ACC112 (cell line): ENCODE results near the gene PC.
"Not testable (repeated sequence)": the region's sequence is repeated elsewhere in the genome, so short reads cannot be mapped to it uniquely, and the experiment has no call there.

Source experiments
- H2AFZ ChIP-seq: fragments of 200-600 bp; sonication (generic); one replicate; pipeline ENCODE4 v1.6.0; 2017; ENCODE audit warnings: antibody characterized with exemption, low read length; ENCODE audit not compliant: unreplicated experiment
- H3K27ac ChIP-seq: fragments of 200-600 bp; sonication (generic); 2 replicates; pipeline ENCODE4 v1.5.1; 2014; ENCODE audit warnings: low read depth, mild to moderate bottlenecking, antibody characterized with exemption, low read length, moderate library complexity
- H3K27me3 ChIP-seq: fragments of 200-600 bp; sonication (generic); 2 replicates; pipeline ENCODE4 v1.6.1; 2014; ENCODE audit warnings: mild to moderate bottlenecking, antibody characterized with exemption, low read length, moderate library complexity, mixed read lengths; ENCODE audit not compliant: insufficient read depth
- H3K36me3 ChIP-seq: fragments of 200-600 bp; sonication (generic); 2 replicates; pipeline ENCODE4 v1.6.1; 2016; ENCODE audit warnings: mild to moderate bottlenecking, antibody characterized with exemption, low read length, moderate library complexity, mixed read lengths; ENCODE audit not compliant: insufficient read depth
- H3K4me1 ChIP-seq: fragments of 200-600 bp; sonication (generic); one replicate; pipeline ENCODE4 v1.6.1; 2016; ENCODE audit warnings: low read length, mixed read lengths; ENCODE audit not compliant: insufficient read depth, unreplicated experiment, control insufficient read depth
- H3K4me3 ChIP-seq: fragments of 200-600 bp; sonication (generic); 2 replicates; pipeline ENCODE4 v1.5.1; 2014; ENCODE audit warnings: mild to moderate bottlenecking, low read depth, low read length
- H3K79me2 ChIP-seq: fragments of 200-600 bp; sonication (generic); one replicate; pipeline ENCODE4 v1.6.0; 2016; ENCODE audit warnings: low read length; ENCODE audit not compliant: control insufficient read depth, unreplicated experiment, insufficient read depth

PC gene

GRCh38 chr11:66800720-66801428 lies 157.3 kb downstream of the PC start:
- Histone ChIP-seq H3K4me3 (no peak overlapping the region), H3K36me3 (no peaks in the 10 kb centered on the region), H3K27me3 (no peaks in the 10 kb centered on the region), H3K79me2 (no peaks in the 10 kb centered on the region), H3K4me1 (no peaks in the 10 kb centered on the region), H2AFZ (no peak overlapping the region), H3K27ac (no peak overlapping the region)

GRCh38 chr11:66799815-66800214 lies 158.4 kb downstream of the PC start:
- H2AFZ ChIP-seq, H3K27me3 ChIP-seq, H3K79me2 ChIP-seq, H3K36me3 ChIP-seq, H3K27ac ChIP-seq, H3K4me1 ChIP-seq, H3K4me3 ChIP-seq: not testable (repeated sequence)
